ENCODE measurements around the gene PPM1A.

PPM1A gene

DNA sequence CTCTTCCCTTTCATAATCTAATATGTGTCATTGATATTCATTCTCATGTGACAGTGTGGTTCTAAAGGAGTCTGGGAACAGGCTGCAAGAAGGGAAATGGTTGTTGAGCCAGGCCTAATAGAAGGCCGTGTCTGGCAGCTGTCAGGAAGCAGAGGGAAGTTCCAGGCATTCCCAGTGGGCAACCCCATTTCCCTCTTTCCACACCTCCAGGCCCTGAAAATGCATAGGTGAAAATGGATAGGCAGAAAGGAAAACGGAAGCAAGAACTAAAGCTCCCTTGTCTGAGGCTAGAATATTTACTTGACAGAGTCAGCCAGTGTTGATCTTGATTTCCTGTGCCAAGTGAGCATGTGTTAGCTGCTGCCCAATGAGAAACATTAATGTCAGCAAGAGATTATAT lies 97.7 kb downstream of the PPM1A start:
- peaks cover 62% of the 10 kb centered on the region for H3K4me1 ChIP-seq (ENCODE audit: insufficient read depth, low read length, severe bottlenecking)
- peak overlapping the region; percentile 96 for H3K27ac ChIP-seq (ENCODE audit: low read depth, low read length, poor library complexity, severe bottlenecking)
- TF ChIP-seq, protein P1, sequence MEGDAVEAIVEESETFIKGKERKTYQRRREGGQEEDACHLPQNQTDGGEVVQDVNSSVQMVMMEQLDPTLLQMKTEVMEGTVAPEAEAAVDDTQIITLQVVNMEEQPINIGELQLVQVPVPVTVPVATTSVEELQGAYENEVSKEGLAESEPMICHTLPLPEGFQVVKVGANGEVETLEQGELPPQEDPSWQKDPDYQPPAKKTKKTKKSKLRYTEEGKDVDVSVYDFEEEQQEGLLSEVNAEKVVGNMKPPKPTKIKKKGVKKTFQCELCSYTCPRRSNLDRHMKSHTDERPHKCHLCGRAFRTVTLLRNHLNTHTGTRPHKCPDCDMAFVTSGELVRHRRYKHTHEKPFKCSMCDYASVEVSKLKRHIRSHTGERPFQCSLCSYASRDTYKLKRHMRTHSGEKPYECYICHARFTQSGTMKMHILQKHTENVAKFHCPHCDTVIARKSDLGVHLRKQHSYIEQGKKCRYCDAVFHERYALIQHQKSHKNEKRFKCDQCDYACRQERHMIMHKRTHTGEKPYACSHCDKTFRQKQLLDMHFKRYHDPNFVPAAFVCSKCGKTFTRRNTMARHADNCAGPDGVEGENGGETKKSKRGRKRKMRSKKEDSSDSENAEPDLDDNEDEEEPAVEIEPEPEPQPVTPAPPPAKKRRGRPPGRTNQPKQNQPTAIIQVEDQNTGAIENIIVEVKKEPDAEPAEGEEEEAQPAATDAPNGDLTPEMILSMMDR (IDR thresholded peaks at IDR 0.05; ENCODE audit: low read length), result no peak
- no peak for TF ChIP-seq EZH2 (IDR thresholded peaks at IDR 0.05; ENCODE audit: borderline replicate concordance, low read length)
- no peaks in the 10 kb centered on the region for H3K27me3 ChIP-seq (ENCODE audit: insufficient read depth, low read length)
- H3K9me2 ChIP-seq (ENCODE audit: low read depth, low read length), result no peaks in the 10 kb centered on the region
- H3K4me2 ChIP-seq (ENCODE audit: low read length), result peak overlapping the region; percentile 66
- peak overlapping the region; percentile 66 for H3K9ac ChIP-seq (ENCODE audit: low read length)
- H2AFZ ChIP-seq (ENCODE audit: low read length), result no peak overlapping the region
- no peaks in the 10 kb centered on the region for H4K20me1 ChIP-seq (ENCODE audit: insufficient read depth, low read length)
- no peaks in the 10 kb centered on the region for H3K36me3 ChIP-seq (ENCODE audit: insufficient read depth, low read length)
- no peaks in the 10 kb centered on the region for H3K9me3 ChIP-seq (ENCODE audit: low read length)
- H3K4me3 ChIP-seq (ENCODE audit: low read depth, low read length, poor library complexity, severe bottlenecking), result peak overlapping the region; percentile 54
- no peaks in the 10 kb centered on the region for H3K79me2 ChIP-seq (ENCODE audit: insufficient read depth, low read length)
- peaks cover 5% of the 10 kb centered on the region; the same call in 1 of the 2 replicates for H3F3A ChIP-seq (ENCODE audit: insufficient read depth, low read length)

DNA sequence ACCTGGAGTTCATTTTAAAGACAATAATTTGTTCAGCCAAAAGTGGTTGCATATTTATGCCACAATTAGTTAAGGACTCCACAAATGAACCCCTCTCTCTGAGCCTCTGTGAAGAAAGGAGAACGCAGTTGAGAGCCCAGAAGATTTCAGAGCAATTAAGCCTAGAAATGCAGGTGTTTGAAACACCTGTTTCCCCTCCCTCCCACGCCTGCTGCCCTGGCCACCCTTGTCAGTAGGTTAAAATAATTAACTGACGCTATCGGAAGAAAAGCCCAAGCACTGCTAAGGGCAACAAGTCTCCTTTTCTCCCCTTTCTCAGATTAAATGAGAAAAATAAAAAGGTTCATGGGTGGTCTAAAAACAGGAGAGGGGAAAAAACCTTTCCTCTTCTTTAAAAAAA lies 99.2 kb downstream of the PPM1A start:
- H3K9me3 ChIP-seq (ENCODE audit: low read length), result no peaks in the 10 kb centered on the region
- H2AFZ ChIP-seq (ENCODE audit: low read length), result no peak overlapping the region
- H3K4me1 ChIP-seq (ENCODE audit: insufficient read depth, low read length, severe bottlenecking), result peaks cover 62% of the 10 kb centered on the region
- no peak for TF ChIP-seq EZH2 (IDR thresholded peaks at IDR 0.05; ENCODE audit: borderline replicate concordance, low read length)
- TF ChIP-seq, protein P1 (IDR thresholded peaks at IDR 0.05; ENCODE audit: low read length), result no peak
- no peaks in the 10 kb centered on the region for H3K36me3 ChIP-seq (ENCODE audit: insufficient read depth, low read length)
- no peaks in the 10 kb centered on the region for H4K20me1 ChIP-seq (ENCODE audit: insufficient read depth, low read length)
- H3K4me3 ChIP-seq (ENCODE audit: low read depth, low read length, poor library complexity, severe bottlenecking), result peak overlapping the region; percentile 54
- peak overlapping the region; percentile 66 for H3K4me2 ChIP-seq (ENCODE audit: low read length)
- no peaks in the 10 kb centered on the region for H3K27me3 ChIP-seq (ENCODE audit: insufficient read depth, low read length)
- peaks cover 5% of the 10 kb centered on the region; the same call in 1 of the 2 replicates for H3F3A ChIP-seq (ENCODE audit: insufficient read depth, low read length)
- H3K9ac ChIP-seq (ENCODE audit: low read length), result peak overlapping the region; percentile 66
- peak overlapping the region; percentile 96 for H3K27ac ChIP-seq (ENCODE audit: low read depth, low read length, poor library complexity, severe bottlenecking)
- H3K79me2 ChIP-seq (ENCODE audit: insufficient read depth, low read length), result no peaks in the 10 kb centered on the region
- H3K9me2 ChIP-seq (ENCODE audit: low read depth, low read length), result no peaks in the 10 kb centered on the region

All from OCI-LY1 (cell line).